Activated CD8-positive, alpha-beta memory T cell treated with anti-CD3 and anti-CD28 coated beads for 48 hours (primary cell): ENCODE results near the gene ZNF592.

ENCODE experiments used
- DNase-seq, 3 experiments: peaks; one replicate each; pipeline ENCODE4 v3.0.0-alpha.2; 2020; ENCODE audit warnings: low read depth in 2 of 3, low spot score in 2 of 3

ZNF592 gene

DNA sequence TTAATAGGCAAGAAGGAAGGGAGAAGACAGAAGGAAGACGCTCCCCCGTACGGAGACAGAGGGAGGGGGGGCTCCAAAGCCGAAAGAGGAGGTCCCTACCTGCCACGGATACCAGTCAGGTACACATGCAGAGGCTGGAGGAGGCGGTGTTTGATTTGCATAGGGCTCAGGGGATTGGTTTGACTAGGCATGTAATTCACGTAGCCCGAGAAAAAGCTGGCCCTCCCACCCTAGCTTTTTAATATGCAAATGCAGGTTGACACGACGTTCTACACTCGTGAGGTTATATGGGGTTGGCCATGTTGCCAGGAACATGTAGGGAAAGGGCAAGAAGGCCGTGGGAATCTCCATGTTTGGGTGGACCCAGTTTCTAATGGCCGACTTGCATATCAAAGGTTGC, 29.8 kb downstream of the ZNF592 start:
- no peak for DNase-seq

DNA sequence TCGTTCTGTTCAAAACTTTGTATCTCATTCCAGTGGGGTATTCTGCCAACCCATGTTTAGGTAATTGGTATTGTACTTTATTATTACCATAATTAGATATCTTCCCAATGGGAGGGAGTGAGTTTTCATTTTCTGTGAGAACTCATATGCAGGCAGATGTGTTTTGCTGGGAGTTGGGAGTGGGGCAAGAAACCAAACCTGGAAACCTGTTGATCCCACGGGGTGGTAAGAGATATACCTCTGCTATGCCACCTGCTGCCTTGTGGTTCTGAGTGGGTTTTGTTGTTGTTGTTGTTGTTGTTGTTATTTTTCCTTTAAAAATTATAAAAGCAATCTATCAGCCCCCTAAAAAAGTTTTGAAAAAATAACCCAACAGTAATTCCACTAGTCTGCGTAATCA, 32.1 kb downstream of the ZNF592 start:
- DNase-seq = no peak

DNA sequence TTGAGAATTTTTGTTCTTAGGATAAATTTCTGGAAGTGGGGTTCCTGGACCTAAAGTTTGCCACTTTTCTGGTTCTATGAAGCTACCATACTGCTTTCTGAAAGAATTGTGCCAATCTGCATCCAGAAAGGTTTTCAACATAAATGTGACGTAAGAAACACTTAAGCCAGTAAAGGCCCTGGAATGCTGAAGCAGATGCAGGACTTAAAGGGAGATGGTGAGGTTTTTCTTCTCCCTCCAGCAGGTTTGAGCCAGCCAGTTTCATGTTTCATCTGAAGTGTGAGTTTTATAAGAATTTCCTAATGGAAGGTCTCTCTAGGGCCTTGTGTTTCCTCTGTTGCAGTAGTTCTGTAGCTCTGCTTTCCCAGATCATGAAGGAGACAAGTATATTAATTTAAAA, 33.1 kb downstream of the ZNF592 start:
- DNase-seq = no peak

DNA sequence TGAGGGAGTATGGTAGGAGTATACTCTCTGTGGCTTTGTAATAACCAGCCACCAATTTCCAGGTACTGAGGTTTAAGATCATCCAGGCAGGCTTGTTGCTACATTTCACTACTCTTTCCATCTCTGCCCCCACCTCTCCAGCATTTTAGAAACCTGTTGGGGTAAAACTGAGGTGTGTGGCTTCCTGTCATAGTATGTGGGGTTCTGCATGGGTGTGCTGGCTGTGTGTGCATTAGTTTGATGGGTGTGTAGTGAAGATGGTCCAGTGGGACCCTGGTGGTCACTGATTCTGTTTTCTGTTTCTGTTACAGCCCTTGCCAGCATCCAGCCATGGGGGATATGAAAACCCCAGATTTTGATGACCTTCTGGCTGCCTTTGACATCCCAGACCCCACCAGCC, 34.0 kb downstream of the ZNF592 start:
- DNase-seq = no peak

DNA sequence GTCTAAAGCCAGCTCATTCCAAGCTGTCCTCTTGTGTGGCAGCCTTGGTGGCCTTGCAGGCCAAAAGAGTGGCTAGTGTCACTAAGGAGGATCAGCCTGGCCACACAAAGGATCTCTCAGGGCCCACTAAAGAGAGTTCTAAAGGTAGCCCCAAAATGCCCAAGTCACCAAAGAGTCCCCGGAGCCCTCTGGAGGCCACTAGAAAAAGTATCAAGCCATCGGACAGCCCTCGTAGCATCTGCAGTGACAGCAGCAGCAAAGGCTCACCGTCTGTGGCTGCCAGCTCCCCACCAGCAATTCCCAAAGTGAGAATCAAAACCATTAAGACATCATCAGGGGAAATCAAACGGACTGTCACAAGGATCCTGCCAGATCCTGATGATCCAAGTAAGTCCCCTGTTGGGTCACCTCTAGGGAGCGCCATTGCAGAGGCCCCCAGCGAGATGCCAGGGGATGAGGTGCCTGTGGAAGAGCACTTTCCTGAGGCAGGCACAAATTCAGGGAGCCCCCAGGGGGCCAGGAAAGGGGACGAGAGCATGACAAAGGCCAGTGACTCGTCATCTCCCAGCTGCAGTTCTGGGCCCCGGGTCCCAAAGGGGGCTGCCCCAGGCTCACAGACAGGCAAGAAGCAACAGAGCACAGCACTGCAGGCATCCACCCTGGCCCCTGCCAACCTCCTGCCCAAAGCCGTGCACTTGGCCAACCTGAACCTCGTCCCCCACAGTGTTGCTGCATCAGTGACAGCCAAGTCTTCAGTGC, 35.3 kb downstream of the ZNF592 start:
- DNase-seq = no peak

DNA sequence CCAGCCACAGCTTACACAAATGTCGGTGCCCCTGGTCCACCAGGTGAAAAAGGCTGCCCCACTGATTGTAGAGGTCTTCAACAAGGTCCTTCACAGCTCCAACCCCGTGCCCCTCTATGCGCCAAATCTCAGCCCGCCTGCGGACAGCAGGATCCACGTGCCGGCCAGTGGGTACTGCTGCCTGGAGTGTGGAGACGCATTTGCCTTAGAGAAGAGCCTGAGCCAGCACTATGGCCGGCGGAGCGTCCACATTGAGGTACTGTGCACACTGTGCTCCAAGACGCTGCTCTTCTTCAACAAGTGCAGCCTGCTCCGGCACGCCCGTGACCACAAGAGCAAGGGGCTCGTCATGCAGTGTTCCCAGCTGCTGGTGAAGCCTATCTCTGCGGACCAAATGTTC, 35.9 kb downstream of the ZNF592 start:
- no peak for DNase-seq

DNA sequence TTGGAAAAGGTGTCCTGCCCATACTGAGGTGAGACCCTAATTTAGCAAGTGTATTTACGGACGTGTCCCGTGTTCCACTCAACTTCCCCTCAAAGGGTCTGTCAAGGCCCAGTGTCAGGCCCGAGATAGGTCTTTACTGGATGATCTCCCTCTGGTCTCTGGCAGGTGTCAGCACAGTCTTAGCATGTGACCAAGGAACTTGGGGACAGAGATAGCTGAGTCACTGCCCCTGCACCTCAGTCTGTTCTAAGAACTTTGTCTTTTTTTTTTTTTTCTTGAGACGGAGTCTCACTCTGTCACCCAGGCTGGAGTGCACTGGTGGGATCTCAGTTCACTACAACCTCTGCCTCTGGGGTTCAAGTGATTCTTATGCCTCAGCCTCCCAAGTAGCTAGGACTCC, 36.7 kb downstream of the ZNF592 start:
- DNase-seq = no peak

DNA sequence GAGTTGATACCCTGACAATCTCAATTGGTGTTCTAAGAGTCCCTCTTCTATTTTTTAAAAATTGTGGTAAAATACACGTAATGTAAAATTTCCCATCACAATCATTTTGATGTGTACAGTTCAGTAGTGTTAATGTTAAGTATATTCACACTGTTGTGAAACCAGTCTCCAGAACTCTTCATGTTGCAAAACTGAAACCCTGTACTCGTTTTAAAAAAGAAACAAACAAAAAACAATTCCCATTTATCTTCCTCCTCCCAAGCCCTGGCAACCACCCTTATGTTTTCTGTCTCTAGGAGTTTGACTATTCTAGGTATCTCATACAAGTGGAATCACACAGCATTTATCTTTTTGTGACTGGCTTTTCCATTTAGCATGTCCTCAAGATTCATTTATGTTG, 40.1 kb downstream of the ZNF592 start:
- no peak for DNase-seq

DNA sequence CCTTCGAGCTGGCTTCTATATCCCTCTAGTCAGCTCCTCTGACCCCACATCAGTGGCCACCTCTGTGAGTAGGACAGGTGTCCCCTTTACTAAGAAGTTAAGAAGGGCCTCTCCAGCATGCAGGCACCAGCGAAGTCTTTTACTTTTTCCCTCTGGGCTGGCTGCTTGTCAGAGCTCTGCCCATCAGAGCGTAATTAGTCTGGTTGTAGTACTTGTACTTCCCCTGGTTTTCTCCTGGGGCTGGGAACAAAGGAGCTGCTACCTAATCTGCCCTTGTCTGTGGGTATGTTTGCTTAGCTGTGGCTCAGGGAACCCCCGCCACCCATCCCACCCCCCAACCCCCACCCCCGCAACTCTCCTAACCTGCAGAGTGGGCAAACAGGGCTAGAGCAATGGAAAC, 41.4 kb downstream of the ZNF592 start:
- no peak for DNase-seq

DNA sequence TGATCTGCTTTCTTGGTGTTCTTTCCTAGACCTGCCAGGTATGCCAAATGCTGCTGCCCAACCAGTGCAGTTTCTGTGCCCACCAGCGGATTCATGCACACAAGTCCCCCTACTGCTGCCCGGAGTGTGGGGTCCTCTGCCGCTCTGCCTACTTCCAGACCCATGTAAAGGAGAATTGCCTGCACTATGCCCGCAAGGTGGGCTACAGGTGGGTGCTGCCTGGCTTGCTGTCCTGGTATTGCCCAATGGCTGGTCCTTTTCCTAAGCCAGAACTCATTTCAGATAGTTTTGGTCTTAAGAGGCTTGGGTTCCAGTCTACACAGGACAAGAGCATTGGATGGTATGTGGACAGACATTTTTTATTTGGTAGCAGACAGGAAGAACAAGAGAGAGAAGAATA, 42.3 kb downstream of the ZNF592 start:
- DNase-seq = no peak

DNA sequence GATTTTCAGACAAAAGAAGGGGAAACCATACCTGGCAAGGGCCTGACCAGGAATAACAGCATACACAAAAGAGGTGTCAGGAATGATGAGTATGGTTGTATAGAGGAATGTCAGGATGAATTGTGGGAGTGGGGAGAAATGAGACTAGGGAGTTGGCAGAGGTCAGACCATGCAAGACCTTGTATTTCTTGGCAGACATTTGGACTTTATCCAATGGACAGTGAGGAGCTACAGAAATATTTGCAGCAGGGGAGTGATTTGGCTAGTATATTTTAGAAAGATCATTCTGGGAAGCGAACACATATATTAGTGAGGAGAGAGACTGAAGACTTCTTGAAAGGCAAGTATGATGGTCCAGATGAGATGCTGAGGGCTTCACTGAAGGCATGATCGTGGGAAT, 43.4 kb downstream of the ZNF592 start:
- no peak for DNase-seq

DNA sequence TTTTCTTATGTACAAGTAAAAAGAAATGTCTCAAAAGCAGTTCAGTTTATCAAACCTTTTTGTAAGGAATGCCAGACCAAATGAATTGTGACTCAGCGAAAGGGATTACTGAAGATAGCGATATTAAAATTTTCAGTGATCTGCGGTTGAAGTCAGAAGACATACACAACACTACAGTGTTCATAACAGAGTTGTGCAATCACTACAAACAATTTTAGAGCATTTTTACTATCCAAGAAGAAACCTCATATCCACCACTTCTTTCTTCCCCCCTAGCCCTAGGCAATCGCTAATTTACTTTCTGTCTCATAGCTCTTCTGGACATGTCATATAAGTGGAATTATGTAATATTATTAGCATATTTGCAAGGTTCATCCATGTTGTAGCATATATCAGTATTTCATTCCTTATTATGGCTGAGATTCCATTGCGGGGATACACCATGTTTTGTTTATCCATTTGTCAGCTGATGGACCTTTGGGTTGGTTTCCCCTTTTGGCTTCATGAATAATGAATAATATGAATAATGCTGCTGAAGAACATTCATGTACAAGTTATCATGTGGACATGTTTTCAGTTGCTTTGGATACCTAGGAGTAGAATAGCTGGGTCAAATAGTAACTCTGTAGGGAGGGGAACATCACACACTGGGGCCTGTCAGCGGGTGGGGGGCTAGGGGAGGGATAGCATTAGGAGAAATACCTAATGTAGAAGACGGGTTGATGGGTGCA, 45.2 kb downstream of the ZNF592 start:
- DNase-seq = no peak

DNA sequence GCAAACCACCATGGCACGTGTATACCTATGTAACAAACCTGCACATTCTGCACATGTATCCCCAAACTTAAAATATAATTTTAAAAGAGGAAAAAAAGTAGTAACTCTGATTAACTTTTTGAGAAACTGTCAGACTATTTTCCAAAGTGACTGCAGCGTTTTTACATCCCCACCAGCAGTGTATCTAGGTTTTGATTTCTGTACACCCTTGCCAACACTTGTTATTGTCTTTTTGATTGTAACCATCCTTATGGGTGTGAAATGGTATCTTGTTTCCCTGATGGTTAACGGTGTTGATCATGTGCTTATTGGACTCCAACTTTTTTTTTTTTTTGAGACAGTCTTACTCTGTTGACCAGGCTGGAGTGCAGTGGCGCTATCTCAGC, 45.8 kb downstream of the ZNF592 start:
- no peak for DNase-seq

DNA sequence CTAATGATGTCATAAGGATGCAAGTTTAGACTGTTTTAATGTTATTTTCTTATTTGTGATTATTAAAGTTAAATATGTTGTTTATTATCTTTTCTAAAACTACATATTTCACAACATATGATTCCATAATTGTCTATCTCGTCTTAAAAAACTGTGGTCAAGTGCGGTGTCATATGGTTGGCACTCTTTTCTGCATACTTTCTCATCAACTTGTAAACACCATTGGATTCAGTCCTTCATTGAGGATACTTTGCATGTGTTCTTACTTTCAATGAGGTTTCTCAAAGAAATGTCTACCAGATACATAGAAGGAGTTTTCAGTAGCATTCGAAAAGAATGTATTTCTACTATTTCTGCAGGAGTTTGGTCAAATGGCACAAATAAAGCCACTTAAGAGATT, 46.8 kb downstream of the ZNF592 start:
- DNase-seq = no peak

DNA sequence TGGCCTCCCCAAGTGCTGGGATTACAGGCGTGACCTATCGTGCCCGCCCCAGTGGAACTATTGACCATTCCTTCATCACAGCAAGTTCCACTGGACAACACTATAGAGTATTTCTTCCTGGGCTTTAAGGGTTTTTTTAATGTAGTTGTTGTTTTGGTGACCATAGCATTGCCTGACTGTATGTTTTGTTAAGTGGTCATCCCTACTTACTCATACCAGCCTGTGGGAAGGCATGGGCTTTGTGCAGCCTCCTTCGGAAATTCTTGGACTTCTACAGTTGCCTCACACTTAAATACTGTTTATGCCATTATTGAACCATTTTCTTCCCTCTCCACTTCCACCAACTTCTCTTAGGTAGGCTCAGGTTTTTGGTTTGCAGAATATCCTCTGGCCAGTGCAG, 48.8 kb downstream of the ZNF592 start:
- DNase-seq = no peak

DNA sequence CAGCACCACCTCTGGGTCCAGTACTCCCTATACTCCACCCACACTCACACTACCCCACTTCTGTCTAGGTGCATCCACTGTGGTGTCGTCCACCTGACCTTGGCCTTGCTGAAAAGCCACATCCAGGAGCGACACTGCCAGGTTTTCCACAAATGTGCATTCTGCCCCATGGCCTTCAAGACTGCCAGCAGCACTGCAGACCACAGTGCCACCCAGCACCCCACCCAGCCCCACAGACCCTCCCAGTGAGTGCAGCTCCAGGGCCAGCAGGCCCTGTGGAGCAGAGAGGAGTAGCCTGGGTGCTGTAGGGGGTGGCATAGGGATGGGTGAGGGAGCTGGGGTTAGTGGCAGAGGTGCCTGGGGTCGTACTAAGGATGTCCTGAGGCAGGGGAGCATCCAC, 49.4 kb downstream of the ZNF592 start:
- DNase-seq = no peak

DNA sequence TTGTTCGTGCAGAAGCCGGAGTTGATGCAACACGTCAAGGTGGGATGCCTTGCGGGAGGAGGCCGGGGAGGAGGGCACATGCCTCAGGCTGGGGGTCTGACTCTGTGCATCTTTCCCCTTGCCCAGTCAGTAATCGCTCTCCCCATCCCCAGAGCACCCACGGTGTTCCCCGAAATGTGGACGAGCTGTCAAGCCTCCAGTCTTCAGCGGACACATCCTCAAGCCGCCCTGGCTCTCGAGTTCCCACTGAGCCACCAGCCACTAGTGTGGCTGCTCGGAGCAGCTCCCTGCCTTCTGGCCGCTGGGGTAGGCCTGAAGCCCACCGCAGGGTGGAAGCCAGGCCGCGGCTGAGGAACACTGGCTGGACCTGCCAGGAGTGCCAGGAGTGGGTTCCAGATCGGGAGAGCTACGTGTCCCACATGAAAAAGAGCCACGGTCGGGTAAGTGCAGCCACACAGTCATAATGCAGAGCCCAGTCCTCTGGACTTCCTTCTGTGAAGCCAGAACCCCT, 50.1 kb downstream of the ZNF592 start:
- no peak for DNase-seq

DNA sequence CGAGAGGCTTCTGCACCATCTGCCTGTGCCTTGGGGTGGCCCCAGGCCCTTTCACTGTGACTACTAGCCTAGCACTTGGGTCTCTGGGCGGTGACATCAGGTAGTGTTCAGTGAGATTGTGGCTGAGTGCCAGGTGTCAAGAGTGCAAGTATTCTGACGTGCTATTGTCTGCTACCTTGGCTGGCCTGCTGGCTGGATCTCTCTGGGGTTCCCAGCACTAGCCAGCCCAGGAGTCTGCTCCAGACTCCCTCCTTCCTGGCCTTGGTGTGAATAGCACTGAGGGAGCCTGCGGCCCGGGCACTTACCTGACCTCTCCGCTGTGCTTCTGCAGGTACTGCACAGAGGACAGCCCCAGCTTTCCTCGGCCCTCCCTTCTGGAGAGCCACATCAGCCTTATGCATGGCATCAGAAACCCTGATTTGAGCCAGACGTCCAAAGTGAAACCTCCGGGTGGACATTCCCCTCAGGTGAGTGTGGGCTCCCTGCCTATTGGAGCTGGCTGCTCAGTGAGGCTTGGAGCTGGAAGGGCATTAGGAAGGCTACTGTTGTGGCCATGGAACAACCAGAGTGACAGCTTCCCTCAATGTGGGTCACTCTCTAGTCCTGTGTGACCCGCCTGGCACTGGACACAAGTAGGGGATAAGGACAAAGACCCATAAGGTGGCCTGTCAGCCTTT, 51.3 kb downstream of the ZNF592 start:
- no peak for DNase-seq

DNA sequence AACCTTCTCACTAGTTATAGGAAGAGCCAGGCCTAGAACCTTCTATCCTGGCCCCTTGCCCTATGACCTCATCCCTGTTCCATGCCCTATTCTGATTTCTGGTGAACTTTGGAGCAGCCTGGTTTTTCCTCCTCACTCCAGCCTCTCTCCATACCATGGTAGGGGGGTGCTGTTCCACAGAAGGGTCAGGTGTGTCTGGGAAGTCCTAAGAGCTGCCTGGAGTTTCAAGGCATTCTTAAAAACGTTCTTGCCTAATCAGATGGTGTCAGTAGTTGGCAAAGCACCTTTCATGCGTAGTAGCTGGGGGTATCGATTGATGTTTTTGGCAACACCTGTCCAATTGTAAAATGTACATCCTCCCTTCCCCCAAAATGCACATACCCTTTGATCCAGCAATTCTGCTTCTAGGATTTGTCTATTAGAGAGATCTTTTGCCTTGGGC, 52.0 kb downstream of the ZNF592 start:
- DNase-seq = no peak

DNA sequence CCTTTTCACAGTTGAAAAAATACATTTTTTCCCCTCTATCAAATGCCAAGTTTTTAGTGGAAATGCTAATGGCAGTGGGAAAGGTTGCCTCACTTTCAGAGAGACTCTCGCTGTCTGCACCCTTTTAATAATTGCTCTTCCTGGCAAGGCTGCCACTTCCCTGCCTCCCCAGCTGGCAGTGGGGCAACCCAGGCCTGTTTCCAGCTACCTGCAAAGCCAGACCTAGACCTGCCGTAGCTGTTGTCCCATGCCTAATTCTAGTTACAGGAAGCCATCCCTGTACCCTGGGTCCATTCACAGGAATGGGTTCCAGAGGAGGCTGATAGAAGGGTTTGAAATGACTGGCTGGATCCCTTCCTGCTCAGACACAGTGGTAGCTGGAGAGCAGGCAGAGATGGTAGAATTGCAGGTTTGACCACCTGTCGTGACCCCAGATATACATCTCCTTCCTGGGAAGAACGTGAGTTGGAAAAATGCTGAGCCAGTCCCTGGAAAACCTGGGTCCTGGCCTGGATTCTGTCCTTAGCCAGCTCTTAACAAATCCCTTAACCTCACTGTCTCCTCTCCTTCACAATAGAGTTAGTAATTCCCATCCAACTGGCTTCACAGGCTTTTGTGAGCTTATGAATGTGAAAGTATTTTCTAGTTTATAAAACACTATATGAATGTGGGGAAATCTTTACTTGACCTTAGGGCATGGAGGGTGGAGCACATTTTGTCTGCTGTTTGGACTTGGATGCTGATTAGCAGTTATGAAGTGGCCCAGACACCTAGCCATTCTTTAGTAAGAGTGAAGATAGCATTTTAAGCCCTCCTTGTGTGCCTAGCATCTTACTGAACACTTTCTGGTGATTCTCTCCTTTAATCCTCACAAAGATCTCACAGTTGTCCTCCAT, 55.9 kb downstream of the ZNF592 start:
- no peak for DNase-seq

DNA sequence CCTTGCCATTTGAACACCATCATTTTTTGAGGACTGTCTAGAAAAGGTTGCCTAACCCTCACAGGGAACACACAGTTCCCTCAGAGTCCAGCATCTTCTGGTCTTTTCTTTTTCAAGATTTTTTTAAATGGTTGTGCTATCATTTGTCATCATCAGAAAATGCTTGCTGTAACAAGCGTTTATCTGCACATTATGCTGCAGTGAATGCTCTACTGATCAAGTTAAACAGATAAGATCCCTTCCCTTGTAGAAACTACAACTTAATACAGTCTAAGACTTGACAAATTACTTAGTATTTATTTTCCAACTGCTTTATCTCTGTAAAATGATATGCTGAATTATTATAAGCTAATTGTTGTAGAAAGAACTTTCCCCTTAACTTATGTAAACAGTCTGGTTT, 56.8 kb downstream of the ZNF592 start:
- no peak for DNase-seq
